ENCODE data around the gene C16orf90. TPM values are rescaled to one million over a fixed set of nuclear protein-coding genes. Genes with fewer than 3 reads are reported as not detected.

Gene C16orf90
- total RNA-seq, 4 donors from 2014 or later, result not detected

DNA sequence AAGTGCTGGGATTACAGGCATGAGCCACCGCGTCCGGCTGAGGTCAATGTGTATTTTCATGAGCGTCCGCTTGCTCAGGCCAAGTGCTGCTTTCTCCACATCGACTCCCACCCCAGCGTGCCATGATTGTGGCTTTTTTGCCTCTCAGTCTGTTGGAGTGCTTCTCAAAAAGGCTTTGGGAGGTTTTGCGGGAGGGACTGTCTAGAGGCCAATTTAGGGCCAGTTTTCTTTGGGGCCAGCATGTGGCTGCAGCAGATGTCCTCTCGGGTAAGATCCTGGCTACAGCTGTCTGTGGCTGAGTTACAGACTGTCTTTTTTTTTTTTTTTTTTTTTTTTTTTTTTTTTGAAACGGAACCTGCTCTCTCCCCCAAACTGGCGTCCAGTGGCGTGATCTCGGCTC is 6.5 kb downstream of the C16orf90 start:
- in situ Hi-C loops (cut with MboI; ENCODE audit: low sequenced_read_pairs in 4 of 4) (no loop called here), intact Hi-C loops (cut with DNase I; ENCODE audit: low total_unique reads) (no loop called here)
- no peak for ATAC-seq

DNA sequence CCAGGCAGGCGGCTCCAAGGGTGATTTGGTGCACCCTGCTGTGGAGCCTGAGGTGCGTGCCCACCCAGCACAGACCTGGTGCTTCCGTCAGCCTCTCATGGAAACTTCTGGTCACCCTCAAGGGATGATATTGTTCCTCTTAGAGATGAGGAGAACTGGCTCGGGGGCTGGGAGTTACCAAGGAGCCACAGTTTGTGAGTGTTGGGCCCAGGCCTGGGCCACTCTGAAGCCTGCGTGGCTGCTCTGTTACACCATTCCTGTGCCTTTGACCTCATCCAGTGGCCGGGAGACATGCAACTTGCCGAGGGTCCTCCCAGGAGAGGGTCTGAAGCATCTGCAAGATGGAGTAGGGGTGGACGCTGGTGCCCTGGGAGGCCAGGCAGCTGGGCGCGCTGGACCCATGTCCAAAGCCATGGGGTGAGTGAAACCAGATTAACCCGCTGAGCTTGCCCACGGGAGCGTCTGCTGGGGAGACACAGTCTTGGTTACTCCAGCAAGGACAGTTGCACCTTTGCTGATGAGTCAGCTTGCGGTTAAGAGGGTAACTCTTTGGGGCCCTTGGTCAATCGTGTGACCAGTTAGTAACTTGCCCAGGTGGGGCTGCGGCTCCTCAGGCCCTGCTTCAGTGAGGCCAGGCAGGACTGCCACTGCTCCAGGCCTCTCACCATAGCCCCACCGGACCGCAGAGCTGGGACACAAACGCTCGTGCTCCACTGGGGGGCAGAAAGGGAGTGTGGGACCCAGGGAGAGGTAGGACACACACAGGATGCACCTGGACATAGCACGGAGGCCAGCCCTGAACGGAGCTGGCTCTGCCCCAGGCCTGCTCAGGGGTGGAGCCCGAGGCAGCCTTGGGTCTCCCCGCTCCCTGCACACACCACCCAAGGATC is 7.5 kb downstream of the C16orf90 start:
- no peak for ATAC-seq
- no peaks in the 10 kb centered on the region for H3K27me3 ChIP-seq
- no peaks in the 10 kb centered on the region for H3K4me1 ChIP-seq
- in situ Hi-C loops (cut with MboI; ENCODE audit: low sequenced_read_pairs in 4 of 4) (no loop called here), intact Hi-C loops (cut with DNase I; ENCODE audit: low total_unique reads) (no loop called here)
- H3K27ac ChIP-seq, result no peak overlapping the region
- no peak overlapping the region for H3K4me3 ChIP-seq
- peaks cover 0 to 37% of the 10 kb centered on the region in 2 donors for H3K36me3 ChIP-seq
- TF ChIP-seq POLR2A (IDR thresholded peaks at IDR 0.05), result no peak
- TF ChIP-seq, protein P1, sequence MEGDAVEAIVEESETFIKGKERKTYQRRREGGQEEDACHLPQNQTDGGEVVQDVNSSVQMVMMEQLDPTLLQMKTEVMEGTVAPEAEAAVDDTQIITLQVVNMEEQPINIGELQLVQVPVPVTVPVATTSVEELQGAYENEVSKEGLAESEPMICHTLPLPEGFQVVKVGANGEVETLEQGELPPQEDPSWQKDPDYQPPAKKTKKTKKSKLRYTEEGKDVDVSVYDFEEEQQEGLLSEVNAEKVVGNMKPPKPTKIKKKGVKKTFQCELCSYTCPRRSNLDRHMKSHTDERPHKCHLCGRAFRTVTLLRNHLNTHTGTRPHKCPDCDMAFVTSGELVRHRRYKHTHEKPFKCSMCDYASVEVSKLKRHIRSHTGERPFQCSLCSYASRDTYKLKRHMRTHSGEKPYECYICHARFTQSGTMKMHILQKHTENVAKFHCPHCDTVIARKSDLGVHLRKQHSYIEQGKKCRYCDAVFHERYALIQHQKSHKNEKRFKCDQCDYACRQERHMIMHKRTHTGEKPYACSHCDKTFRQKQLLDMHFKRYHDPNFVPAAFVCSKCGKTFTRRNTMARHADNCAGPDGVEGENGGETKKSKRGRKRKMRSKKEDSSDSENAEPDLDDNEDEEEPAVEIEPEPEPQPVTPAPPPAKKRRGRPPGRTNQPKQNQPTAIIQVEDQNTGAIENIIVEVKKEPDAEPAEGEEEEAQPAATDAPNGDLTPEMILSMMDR (IDR thresholded peaks at IDR 0.05 in 4 of 5, conservative IDR thresholded peaks at IDR 0.05 in 1 of 5), result no peak
- no peaks in the 10 kb centered on the region for H3K9me3 ChIP-seq
- DNase-seq, result no peak

More for the DNA sequence above, 6.5 kb downstream of the C16orf90 start:
- Histone ChIP-seq H3K27ac (no peak overlapping the region), H3K27me3 (no peaks in the 10 kb centered on the region), H3K9me3 (no peaks in the 10 kb centered on the region), H3K36me3 (peaks cover 0 to 27% of the 10 kb centered on the region in 2 donors), H3K4me3 (no peak overlapping the region), H3K4me1 (no peaks in the 10 kb centered on the region)
- no peak for TF ChIP-seq POLR2A (IDR thresholded peaks at IDR 0.05)
- TF ChIP-seq, protein P1 (IDR thresholded peaks at IDR 0.05 in 4 of 5, conservative IDR thresholded peaks at IDR 0.05 in 1 of 5), result no peak
- no peak for DNase-seq

DNA sequence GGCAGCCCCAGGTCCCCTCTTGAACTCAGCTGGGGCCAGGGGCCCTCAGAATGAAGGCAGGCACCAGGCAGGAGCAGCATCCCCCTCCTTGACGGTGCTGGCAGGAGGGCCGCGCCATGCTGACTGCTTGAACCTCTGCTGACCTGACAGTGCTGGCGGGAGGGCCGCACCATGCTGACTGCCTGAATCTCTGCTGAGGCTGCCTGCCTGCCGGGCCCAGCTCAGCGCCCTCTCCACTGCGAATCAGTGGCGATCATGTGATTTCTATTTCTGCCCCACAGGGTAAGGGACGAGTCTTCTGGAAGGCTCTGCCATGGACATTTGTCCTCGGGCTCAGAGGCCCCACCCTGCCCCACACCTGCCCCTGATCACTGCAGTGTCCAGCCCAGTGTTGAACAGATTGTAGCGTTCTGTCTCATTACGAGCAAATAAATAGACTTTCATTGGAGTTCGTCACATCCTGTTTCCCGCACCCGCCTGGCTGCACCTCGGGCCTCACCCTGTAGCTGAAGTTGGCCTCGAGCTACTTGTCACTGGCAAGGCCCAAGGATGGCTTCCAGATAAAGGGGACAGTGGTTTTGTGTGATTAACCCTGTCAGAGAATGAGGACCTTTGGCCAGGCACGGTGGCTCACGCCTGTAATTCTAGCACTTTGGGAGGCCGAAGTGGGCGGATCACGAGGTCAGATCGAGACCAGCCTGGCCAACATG is 8.6 kb downstream of the C16orf90 start:
- Histone ChIP-seq H3K9me3 (no peaks in the 10 kb centered on the region), H3K4me1 (no peaks in the 10 kb centered on the region), H3K4me3 (no peak overlapping the region), H3K27me3 (no peaks in the 10 kb centered on the region), H3K36me3 (peaks cover 0 to 49% of the 10 kb centered on the region in 2 donors), H3K27ac (no peak overlapping the region)
- in situ Hi-C loops (cut with MboI; ENCODE audit: low sequenced_read_pairs in 4 of 4), result no loop called here
- intact Hi-C loops (cut with DNase I; ENCODE audit: low total_unique reads), result no loop called here
- no peak for ATAC-seq
- TF ChIP-seq, protein P1 (IDR thresholded peaks at IDR 0.05 in 4 of 5, conservative IDR thresholded peaks at IDR 0.05 in 1 of 5), result no peak
- TF ChIP-seq POLR2A (IDR thresholded peaks at IDR 0.05), result no peak
- no peak for DNase-seq

DNA sequence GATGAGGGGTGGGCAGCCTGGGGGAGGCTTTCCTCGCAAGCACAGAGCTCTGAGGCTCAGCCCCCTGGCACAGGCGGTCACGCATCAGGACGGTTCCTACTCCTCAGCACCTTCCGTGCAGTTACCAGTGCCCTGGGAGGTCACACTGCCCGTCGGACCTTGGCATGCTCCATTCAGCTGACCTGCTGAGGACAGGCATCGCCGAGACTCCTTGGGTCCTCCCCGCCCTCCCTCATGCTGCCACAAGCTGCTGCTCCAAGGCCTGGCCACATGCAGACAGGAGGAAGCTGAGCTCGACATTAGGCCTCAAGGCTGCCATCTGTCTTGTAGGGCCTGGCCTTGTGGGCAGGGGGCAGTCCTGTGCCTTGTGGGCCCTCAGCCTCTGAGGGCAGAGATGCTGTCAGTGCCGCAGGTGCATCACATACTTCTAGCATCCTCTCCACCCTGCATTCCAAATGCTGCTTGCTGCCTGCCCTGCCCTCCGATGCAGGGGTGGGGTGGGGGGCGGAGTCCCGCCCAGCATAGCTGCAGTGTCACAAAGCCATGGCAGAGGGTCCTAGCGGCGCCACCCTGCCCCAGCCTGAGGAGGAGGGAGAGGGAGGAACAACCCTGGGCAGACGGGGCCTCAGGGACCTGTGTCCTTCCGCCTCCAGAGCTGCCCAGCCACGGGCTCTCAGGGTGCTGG is 9.3 kb downstream of the C16orf90 start:
- TF ChIP-seq, protein P1 (IDR thresholded peaks at IDR 0.05 in 4 of 5, conservative IDR thresholded peaks at IDR 0.05 in 1 of 5), result no peak
- no peak for TF ChIP-seq POLR2A (IDR thresholded peaks at IDR 0.05)
- peaks cover 0 to 55% of the 10 kb centered on the region in 2 donors for H3K36me3 ChIP-seq
- intact Hi-C loops (cut with DNase I; ENCODE audit: low total_unique reads) (no loop called here), in situ Hi-C loops (cut with MboI; ENCODE audit: low sequenced_read_pairs in 4 of 4) (no loop called here)
- ATAC-seq (no peak), DNase-seq (no peak)
- no peak overlapping the region for H3K4me3 ChIP-seq
- H3K27me3 ChIP-seq, result no peaks in the 10 kb centered on the region
- peaks cover 0 to 6% of the 10 kb centered on the region in 2 donors for H3K4me1 ChIP-seq
- H3K9me3 ChIP-seq, result no peaks in the 10 kb centered on the region
- H3K27ac ChIP-seq, result no peak overlapping the region

Data from gastrocnemius medialis (tissue), 4 donors.